ENCODE results near the gene THRB.
A peak's percentile ranks its signal among the peaks of the same experiment; 100 is the strongest.

Gene THRB

GRCh38 chr3:24139463-24140412 lies 354.9 kb downstream of the THRB start:
- no peak for DNase-seq (ENCODE audit: low read depth)

GRCh38 chr3:24138876-24139256 lies 355.8 kb downstream of the THRB start:
- no peak for DNase-seq (ENCODE audit: low read depth)

GRCh38 chr3:24137958-24138875 lies 356.4 kb downstream of the THRB start:
- no peak for DNase-seq (ENCODE audit: low read depth)

- DNase-seq (ENCODE audit: low read depth): no peak
Observed at GRCh38 chr3:24137334-24137733, 357.3 kb downstream of the THRB start.

- no peak for DNase-seq (ENCODE audit: low read depth)
Observed at GRCh38 chr3:24136624-24137310, 357.9 kb downstream of the THRB start.

GRCh38 chr3:24135280-24135679 lies 359.4 kb downstream of the THRB start:
- peak; percentile 55 for DNase-seq (ENCODE audit: low read depth)

- DNase-seq (ENCODE audit: low read depth): no peak
Observed at GRCh38 chr3:24133942-24134341, 360.7 kb downstream of the THRB start.

- DNase-seq (ENCODE audit: low read depth): no peak
Observed at GRCh38 chr3:24133436-24133835, 361.2 kb downstream of the THRB start.

- no peak for DNase-seq (ENCODE audit: low read depth)
Observed at GRCh38 chr3:24129549-24129948, 365.1 kb downstream of the THRB start.

- peak; percentile 66 for DNase-seq (ENCODE audit: low read depth)
Observed at GRCh38 chr3:24128199-24129005, 366.2 kb downstream of the THRB start.

- DNase-seq (ENCODE audit: low read depth): no peak
Observed at GRCh38 chr3:24123596-24123995, 371.1 kb downstream of the THRB start.

- DNase-seq (ENCODE audit: low read depth): no peak
Observed at GRCh38 chr3:24120434-24120833, 374.2 kb downstream of the THRB start.

- no peak for DNase-seq (ENCODE audit: low read depth)
Observed at GRCh38 chr3:24119321-24119751, 375.3 kb downstream of the THRB start.

- no peak for DNase-seq (ENCODE audit: low read depth)
Observed at GRCh38 chr3:24117508-24117907, 377.1 kb downstream of the THRB start.

- no peak for DNase-seq (ENCODE audit: low read depth)
Observed at GRCh38 chr3:24111711-24112110, 382.9 kb downstream of the THRB start.

GRCh38 chr3:24110051-24110450 lies 384.6 kb downstream of the THRB start:
- peak; percentile 72 for DNase-seq (ENCODE audit: low read depth)

GRCh38 chr3:24101676-24102168 lies 392.9 kb downstream of the THRB start:
- no peak for DNase-seq (ENCODE audit: low read depth)

GRCh38 chr3:24100696-24101402 lies 393.8 kb downstream of the THRB start:
- no peak for DNase-seq (ENCODE audit: low read depth)

- no peak for DNase-seq (ENCODE audit: low read depth)
Observed at GRCh38 chr3:24096695-24097290, 397.9 kb downstream of the THRB start.

GRCh38 chr3:24096271-24096670 lies 398.4 kb downstream of the THRB start:
- no peak for DNase-seq (ENCODE audit: low read depth)

Data from GM04503 (cell line).